Adrenal gland (tissue), 12 donors: ENCODE data around the gene KIAA1755. TPM values are rescaled to one million over a fixed set of nuclear protein-coding genes. Genes with fewer than 3 reads are reported as not detected.
A peak's percentile ranks its signal among the peaks of the same experiment; 100 is the strongest.

ENCODE experiments used
- DNase-seq, 7 donors: peaks; one replicate each; pipeline ENCODE4 v3.0.0-alpha.2; 2019 to 2020
- H3K27ac ChIP-seq, 5 donors: fragments of 200-600 bp; sonication (generic) in 4 of 5; 1 replicate in 3 of 5; 2 replicates in 2 of 5; pipeline versions ENCODE4 v1.5.1 to v1.8.0; 2016 to 2020; ENCODE audit warnings: mild to moderate bottlenecking in 1 of 5
- H3K27me3 ChIP-seq: fragments of 200-600 bp; 2 replicates; pipeline ENCODE4 v1.8.0; 2021
- H3K36me3 ChIP-seq, 2 donors: fragments of 200-600 bp; replicated peaks in 1 of 2; 1 replicate in 1 of 2; 2 replicates in 1 of 2; pipeline versions ENCODE4 v1.5.1 to v1.8.0; 2018 to 2022
- H3K4me1 ChIP-seq, 2 donors: fragments of 200-600 bp; replicated peaks in 1 of 2; 1 replicate in 1 of 2; 2 replicates in 1 of 2; pipeline versions ENCODE4 v1.5.1 to v1.8.0; 2018 to 2021
- H3K4me3 ChIP-seq, 4 donors: fragments of 200-600 bp; sonication (generic) in 3 of 4; one replicate each; pipeline ENCODE4 v1.5.1; 2016 to 2018
- H3K9me3 ChIP-seq, 3 donors: fragments of 200-600 bp; sonication (generic) in 1 of 3; replicated peaks in 1 of 3; 1 replicate in 2 of 3; 2 replicates in 1 of 3; pipeline versions ENCODE4 v1.5.1 to v1.8.0; 2016 to 2021
- CTCF ChIP-seq, 6 experiments: fragments of 450-650 bp in 4 of 6; fragments of 200-600 bp in 2 of 6; sonication (generic) in 1 of 6; IDR thresholded peaks; 1 replicate in 5 of 6; 2 replicates in 1 of 6; pipeline versions ENCODE4 v1.5.1 to v1.8.0; 2016 to 2021; ENCODE audit warnings: antibody characterized with exemption in 6 of 6, mild to moderate bottlenecking in 2 of 6, moderate library complexity in 1 of 6
- POLR2A ChIP-seq, 2 donors: fragments of 450-650 bp; IDR thresholded peaks; one replicate each; pipeline ENCODE4 v1.6.1; 2017; ENCODE audit warnings: antibody characterized with exemption in 2 of 2, mild to moderate bottlenecking in 2 of 2, moderate library complexity in 1 of 2
- WGBS, 4 donors: extraction: QIAGEN DNeasy Blood & Tissue Kit in 2 of 4; methylation state at CpG; one replicate each; pipeline versions ENCODE4 v1.1.5 to v1.1.7; 2013 to 2017; 5-methylcytosine and 5-hydroxymethylcytosine counted together
- intact Hi-C, 2 donors: fragments of 100-400 bp; cut with DNase I; formaldehyde crosslinking; loops; one replicate each; pipeline versions ENCODE4 v1.14.1 to v1.15.0; 2022 to 2023
- polyA plus RNA-seq, 3 donors: library from polyadenylated mRNA; stranded (reverse); fragments of 200-250 nt in 2 of 3; fragments of 350-450 nt in 1 of 3; fragmentation: Illumina TruSeq in 1 of 3; extraction: RNeasy Lipid Tissue Mini Kit (QIAGEN cat#74804) in 1 of 3; gene quantifications; one replicate each; pipeline ENCODE4 v1.2.3, GENCODE V29; 2013 to 2014
- total RNA-seq, 9 donors: library from RNA; depleted of rRNA in 4 of 9; stranded (reverse); fragments of >200 nt in 4 of 9; fragments of 120-200 nt in 1 of 9; fragmentation: NEBNext Ultra II Directional in 1 of 9; extraction: Animal tissue kit (Norgen Biotek cat#: 25700) in 1 of 9; gene quantifications; one replicate each; pipeline versions ENCODE4 v1.1.0 to v1.2.4, GENCODE V29; 2013 to 2023
- donor health status: healthy with polysubstance abuse.
- donor health status: Bipolar disorder and iron deficiency.
- donor health status: DM: yes; HTN: yes; CAD: no.
- donor health status: DM: no; HTN: no; CAD: no.
- donor health status: DM: no; HTN: no; CAD: no.
- donor health status: DM: yes; HTN: yes; CAD: no.

Gene KIAA1755
- total and polyA plus RNA-seq, 12 donors: 0.42 to 8.0 (median 2.0) TPM

- Histone ChIP-seq H3K36me3 (no peaks in the 10 kb centered on the region), H3K4me3 (no peak overlapping the region), H3K27ac (no peak overlapping the region), H3K27me3 (no peaks in the 10 kb centered on the region), H3K4me1 (peaks cover 0 to 10% of the 10 kb centered on the region in 2 donors), H3K9me3 (no peaks in the 10 kb centered on the region)
- intact Hi-C loops: no loop called here
- no peak for TF ChIP-seq CTCF (IDR thresholded peaks at IDR 0.05)
- TF ChIP-seq POLR2A (IDR thresholded peaks at IDR 0.05): no peak
- DNase-seq: no peak
- WGBS, 4 donors: 86 to 92% (median 89%) methylated on average over 9 of the region's 9 CpGs
Measured at GRCh38 chr20:38177201-38177600, 83.3 kb downstream of the KIAA1755 start.

- no peak overlapping the region for H3K4me3 ChIP-seq
- H3K36me3 ChIP-seq: no peaks in the 10 kb centered on the region
- peaks cover 0 to 7% of the 10 kb centered on the region in 2 donors for H3K4me1 ChIP-seq
- H3K27me3 ChIP-seq: no peaks in the 10 kb centered on the region
- H3K27ac ChIP-seq: no peak overlapping the region
- intact Hi-C loops: no loop called here
- TF ChIP-seq POLR2A (IDR thresholded peaks at IDR 0.05): no peak
- no peak for TF ChIP-seq CTCF (IDR thresholded peaks at IDR 0.05)
- 64 to 73% (median 70%) methylated on average over 16 of the region's 16 CpGs for WGBS, 4 donors
- no peaks in the 10 kb centered on the region for H3K9me3 ChIP-seq
- no peak for DNase-seq
Measured at GRCh38 chr20:38175304-38176180, 85.0 kb downstream of the KIAA1755 start.

- intact Hi-C loops: no loop called here
Measured at GRCh38 chr20:38173237-38174156, 87.0 kb downstream of the KIAA1755 start.

More at GRCh38 chr20:38173237-38174156, 87.0 kb downstream of the KIAA1755 start:
- DNase-seq: peak in 5 of 7 donors; percentile 52 to 73 (median 57)
- H3K4me1 ChIP-seq: peaks cover 9 to 14% of the 10 kb centered on the region in 2 donors
- H3K27ac ChIP-seq: no peak overlapping the region
- H3K36me3 ChIP-seq: no peaks in the 10 kb centered on the region
- H3K27me3 ChIP-seq: no peaks in the 10 kb centered on the region
- H3K9me3 ChIP-seq: no peaks in the 10 kb centered on the region
- TF ChIP-seq CTCF (IDR thresholded peaks at IDR 0.05) (no peak), POLR2A (IDR thresholded peaks at IDR 0.05) (no peak)
- no peak overlapping the region for H3K4me3 ChIP-seq
- 49 to 61% (median 51%) methylated on average over 10 to 14 of the region's 14 CpGs for WGBS, 4 donors
